Ishikawa (cell line): ENCODE data around the gene CACNG4.
A peak's percentile ranks its signal among the peaks of the same experiment; 100 is the strongest.

ENCODE experiments used
- CEBPB ChIP-seq: IDR thresholded peaks from 2 replicates; pipeline ENCODE4 v1.6.1; 2012
- CREB1 ChIP-seq: IDR thresholded peaks from 2 replicates; pipeline ENCODE4 v1.6.1; 2012; ENCODE audit warnings: low read depth
- EGR1 ChIP-seq: IDR thresholded peaks from 2 replicates; pipeline ENCODE4 v1.6.1; 2012
- EP300 ChIP-seq: IDR thresholded peaks from 2 replicates; pipeline ENCODE4 v1.6.1; 2012; ENCODE audit warnings: borderline replicate concordance
- FOXM1 ChIP-seq: IDR thresholded peaks from 2 replicates; pipeline ENCODE4 v1.6.1; 2012; ENCODE audit warnings: low read depth, borderline replicate concordance
- MAX ChIP-seq: IDR thresholded peaks from 2 replicates; pipeline ENCODE4 v1.6.1; 2012
- NFIC ChIP-seq: IDR thresholded peaks from 2 replicates; pipeline ENCODE4 v1.6.1; 2012
- RAD21 ChIP-seq: IDR thresholded peaks from 2 replicates; pipeline ENCODE4 v1.6.1; 2012; ENCODE audit warnings: low read depth
- TAF1 ChIP-seq: IDR thresholded peaks from 2 replicates; pipeline ENCODE4 v1.6.1; 2012; ENCODE audit warnings: low read depth, mild to moderate bottlenecking
- TCF12 ChIP-seq: IDR thresholded peaks from 2 replicates; pipeline ENCODE4 v1.6.1; 2012; ENCODE audit warnings: low read depth
- TEAD4 ChIP-seq: IDR thresholded peaks from 2 replicates; pipeline ENCODE4 v1.6.1; 2012
- USF1 ChIP-seq: IDR thresholded peaks from 2 replicates; pipeline ENCODE4 v1.6.1; 2012
- YY1 ChIP-seq: IDR thresholded peaks from 2 replicates; pipeline ENCODE4 v1.6.1; 2012; ENCODE audit warnings: low read depth
- ZBTB7A ChIP-seq: IDR thresholded peaks from 2 replicates; pipeline ENCODE4 v1.6.1; 2012; ENCODE audit warnings: low read depth
- TF ChIP-seq, protein P1 (sequence below): IDR thresholded peaks from 2 replicates; pipeline ENCODE4 v1.6.1; 2012; ENCODE audit warnings: low read depth, mild to moderate bottlenecking

CACNG4 gene

DNA sequence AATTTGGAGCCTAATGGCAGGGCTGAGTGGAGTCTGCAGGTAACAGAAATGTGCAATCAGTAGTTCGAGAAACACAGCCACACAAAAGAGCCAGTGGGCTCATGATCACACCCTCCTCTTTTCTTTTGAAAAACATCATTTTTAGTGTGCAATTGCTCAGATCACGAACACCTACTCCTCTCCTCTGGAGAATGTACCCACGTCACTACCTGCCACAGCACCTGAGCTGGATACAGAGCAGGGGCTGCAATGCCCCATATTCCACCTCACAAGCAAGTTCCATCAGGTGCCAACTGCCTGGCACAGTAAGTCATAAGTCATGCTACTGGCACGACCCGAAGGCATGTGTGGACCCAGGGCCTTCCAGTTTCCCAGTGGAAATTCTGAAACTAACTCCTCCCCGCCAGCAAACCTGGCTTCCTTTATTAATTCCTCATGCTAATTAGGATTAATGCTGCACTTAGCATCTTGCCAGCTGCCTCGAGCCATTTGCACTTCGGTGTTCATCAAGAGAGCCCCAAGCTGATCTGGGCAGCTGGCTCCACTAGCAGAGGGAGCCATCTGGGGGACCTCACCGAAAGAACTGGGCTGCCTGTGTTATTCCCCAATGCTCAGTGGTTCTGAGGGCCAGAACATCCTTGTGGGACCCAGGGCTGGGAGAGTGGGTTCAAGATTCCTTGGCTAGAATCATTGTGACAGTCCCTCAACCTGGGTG lies 2.4 kb downstream of the CACNG4 start:
- TF ChIP-seq YY1, result no peak
- TF ChIP-seq TAF1, result no peak
- no peak for TF ChIP-seq MAX
- TF ChIP-seq FOXM1, result no peak
- TF ChIP-seq EP300, result no peak
- TF ChIP-seq, protein P1, sequence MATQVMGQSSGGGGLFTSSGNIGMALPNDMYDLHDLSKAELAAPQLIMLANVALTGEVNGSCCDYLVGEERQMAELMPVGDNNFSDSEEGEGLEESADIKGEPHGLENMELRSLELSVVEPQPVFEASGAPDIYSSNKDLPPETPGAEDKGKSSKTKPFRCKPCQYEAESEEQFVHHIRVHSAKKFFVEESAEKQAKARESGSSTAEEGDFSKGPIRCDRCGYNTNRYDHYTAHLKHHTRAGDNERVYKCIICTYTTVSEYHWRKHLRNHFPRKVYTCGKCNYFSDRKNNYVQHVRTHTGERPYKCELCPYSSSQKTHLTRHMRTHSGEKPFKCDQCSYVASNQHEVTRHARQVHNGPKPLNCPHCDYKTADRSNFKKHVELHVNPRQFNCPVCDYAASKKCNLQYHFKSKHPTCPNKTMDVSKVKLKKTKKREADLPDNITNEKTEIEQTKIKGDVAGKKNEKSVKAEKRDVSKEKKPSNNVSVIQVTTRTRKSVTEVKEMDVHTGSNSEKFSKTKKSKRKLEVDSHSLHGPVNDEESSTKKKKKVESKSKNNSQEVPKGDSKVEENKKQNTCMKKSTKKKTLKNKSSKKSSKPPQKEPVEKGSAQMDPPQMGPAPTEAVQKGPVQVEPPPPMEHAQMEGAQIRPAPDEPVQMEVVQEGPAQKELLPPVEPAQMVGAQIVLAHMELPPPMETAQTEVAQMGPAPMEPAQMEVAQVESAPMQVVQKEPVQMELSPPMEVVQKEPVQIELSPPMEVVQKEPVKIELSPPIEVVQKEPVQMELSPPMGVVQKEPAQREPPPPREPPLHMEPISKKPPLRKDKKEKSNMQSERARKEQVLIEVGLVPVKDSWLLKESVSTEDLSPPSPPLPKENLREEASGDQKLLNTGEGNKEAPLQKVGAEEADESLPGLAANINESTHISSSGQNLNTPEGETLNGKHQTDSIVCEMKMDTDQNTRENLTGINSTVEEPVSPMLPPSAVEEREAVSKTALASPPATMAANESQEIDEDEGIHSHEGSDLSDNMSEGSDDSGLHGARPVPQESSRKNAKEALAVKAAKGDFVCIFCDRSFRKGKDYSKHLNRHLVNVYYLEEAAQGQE, result no peak
- no peak for TF ChIP-seq CEBPB
- TF ChIP-seq RAD21, result no peak
- TF ChIP-seq ZBTB7A, result no peak
- TF ChIP-seq CREB1, result no peak

DNA sequence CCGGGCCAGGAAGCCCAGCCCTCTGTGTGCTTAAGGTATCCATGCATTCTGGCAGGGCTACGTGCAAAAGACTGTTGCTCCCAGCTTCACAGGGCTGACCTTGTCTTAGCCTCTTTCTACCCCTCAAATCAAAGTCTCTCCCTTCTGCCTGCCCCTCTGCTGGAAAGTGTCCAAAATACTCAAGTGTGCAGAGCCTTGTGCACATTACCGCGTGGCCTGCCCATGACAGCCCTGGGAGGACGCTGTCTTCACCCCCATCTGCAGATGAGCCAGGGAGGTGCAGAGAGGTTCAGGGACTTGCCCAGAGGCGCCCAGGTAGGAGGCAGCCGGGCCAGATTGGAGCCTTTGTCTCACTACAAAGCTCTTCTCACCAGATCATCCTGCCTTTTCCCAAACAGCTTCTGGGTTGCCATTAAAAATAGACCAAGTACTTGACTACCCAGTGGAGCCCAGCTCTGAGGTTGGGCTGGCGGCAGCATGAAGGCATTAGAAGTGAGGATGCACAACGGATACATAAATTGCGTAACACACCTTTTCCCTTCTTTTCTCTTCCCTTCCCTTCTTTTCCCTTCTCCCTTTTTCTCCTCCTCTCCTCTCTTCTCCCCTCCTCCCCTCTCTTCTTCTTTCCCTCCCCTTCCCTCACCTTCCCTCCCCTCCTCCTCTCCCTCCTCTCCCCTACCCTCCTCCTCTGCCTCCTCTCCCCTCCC lies 3.5 kb downstream of the CACNG4 start:
- TF ChIP-seq USF1, result no peak
- TF ChIP-seq NFIC, result no peak
- peak; percentile 55 for TF ChIP-seq CEBPB
- no peak for TF ChIP-seq EP300
- no peak for TF ChIP-seq MAX
- no peak for TF ChIP-seq YY1
- TF ChIP-seq FOXM1, result no peak

GRCh38 chr17:66968916-66969315 lies 4.4 kb downstream of the CACNG4 start:
- no peak for TF ChIP-seq TAF1
- TF ChIP-seq NFIC, result no peak
- TF ChIP-seq ZBTB7A, result no peak
- TF ChIP-seq, protein P1, result no peak
- no peak for TF ChIP-seq EGR1
- TF ChIP-seq TCF12, result no peak
- no peak for TF ChIP-seq TEAD4
- no peak for TF ChIP-seq RAD21
- no peak for TF ChIP-seq FOXM1
- no peak for TF ChIP-seq USF1
- TF ChIP-seq EP300, result no peak
- no peak for TF ChIP-seq CEBPB
- TF ChIP-seq CREB1, result no peak
- no peak for TF ChIP-seq MAX

DNA sequence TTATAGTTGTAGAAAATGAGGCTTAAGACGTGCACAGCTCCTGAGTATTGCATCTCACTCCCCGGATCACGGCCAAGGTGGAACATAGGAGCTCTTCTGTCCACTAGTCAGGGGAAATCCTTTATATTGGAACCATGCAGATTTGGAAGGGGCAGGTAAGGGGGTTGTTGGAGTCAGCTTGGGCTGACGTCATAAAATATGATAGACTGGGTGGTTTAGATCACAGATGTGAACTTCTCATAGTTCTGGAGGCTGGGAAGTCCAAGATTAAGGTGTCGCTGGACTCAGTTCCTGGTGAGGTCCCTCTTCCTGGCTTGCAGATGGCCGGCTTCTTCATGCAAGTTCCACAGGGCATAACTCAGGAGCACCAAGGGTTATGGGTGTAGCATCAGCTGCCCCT lies 5.6 kb downstream of the CACNG4 start:
- TF ChIP-seq RAD21, result no peak
- TF ChIP-seq USF1, result no peak
- no peak for TF ChIP-seq ZBTB7A
- no peak for TF ChIP-seq TAF1
- no peak for TF ChIP-seq TEAD4
- TF ChIP-seq CEBPB, result no peak
- TF ChIP-seq NFIC, result no peak
- no peak for TF ChIP-seq MAX
- no peak for TF ChIP-seq CREB1
- TF ChIP-seq TCF12, result no peak
- TF ChIP-seq YY1, result no peak
- TF ChIP-seq, protein P1, result no peak
- TF ChIP-seq EGR1, result no peak
- TF ChIP-seq EP300, result no peak
- no peak for TF ChIP-seq FOXM1
